HCT116 (cell line): Measurements from ENCODE around the gene PTPN18. TPM values are rescaled to one million over a fixed set of nuclear protein-coding genes. Genes with fewer than 3 reads are reported as not detected.
A peak's percentile ranks its signal among the peaks of the same experiment; 100 is the strongest.

Experiments
- ATAC-seq: fragments of 200-7000 bp; cut with Tn5 transposase; 2 replicates; pipeline ENCODE4 v1.9.1; 2020; ENCODE audit warnings: mild to moderate bottlenecking, moderate library complexity
- BruUV-seq: library from RNA; stranded (reverse); fragments of 400-500 nt; replicated peaks from 2 replicates; lab custom pipeline; 2021; lab: Mats Ljungman, UMichigan
- CTCF ChIA-PET: fragments of 300-600 bp; sonication (Branson Sonifier 250); formaldehyde crosslinking; loops from one replicate; lab custom pipeline; 2021; ENCODE audit warnings: antibody characterized with exemption; lab: Charles Lee
- POLR2A ChIA-PET: fragments of 300-600, 350-600 bp; sonication (Branson Sonifier 250); formaldehyde crosslinking; loops from one replicate; lab custom pipeline; 2021; ENCODE audit warnings: antibody characterized with exemption; lab: Charles Lee
- RAD21 ChIA-PET, 2 experiments: fragments of 300-600 bp; sonication (Branson Sonifier 250); formaldehyde crosslinking; loops; one replicate each; lab custom pipeline; 2023; ENCODE audit warnings: low total read pairs in 2 of 2; ENCODE audit not compliant: uncharacterized antibody in 2 of 2, unreplicated experiment in 2 of 2, low non-redundant PET in 1 of 2; lab: Charles Lee
- DNase-seq: peaks from one replicate; pipeline ENCODE4 v3.0.0-alpha.2; 2010; ENCODE audit warnings: low read depth, low spot score
- H2AFZ ChIP-seq: fragments of 200-600 bp; shearing (Covaris generic), sonication (generic); 2 replicates; pipeline ENCODE4 v1.6.1; 2017; ENCODE audit warnings: low read depth, mixed run types, mixed read lengths, antibody characterized with exemption, low read length; ENCODE audit not compliant: poor library complexity, severe bottlenecking
- H3K27ac ChIP-seq: 2 replicates; pipeline ENCODE4 v1.5.1; 2012; ENCODE audit warnings: low read depth, low read length
- H3K27me3 ChIP-seq: fragments of 200-600 bp; sonication (generic); 2 replicates; pipeline ENCODE4 v1.6.1; 2016; ENCODE audit warnings: mixed run types, low read length, mixed read lengths; ENCODE audit not compliant: insufficient read depth
- H3K36me3 ChIP-seq, 2 experiments: fragments of 200-500 bp in 1 of 2; fragments of 200-600 bp in 1 of 2; sonication (Bioruptor generic) in 1 of 2; sonication (generic) in 1 of 2; 2 replicates each; pipeline versions ENCODE4 v1.5.1 to v1.6.1; 2014 to 2016; ENCODE audit warnings: low read length in 2 of 2, inconsistent platforms in 1 of 2, mixed read lengths in 1 of 2, mixed run types in 1 of 2; ENCODE audit not compliant: insufficient read depth in 2 of 2, control insufficient read depth in 1 of 2
- H3K4me1 ChIP-seq, 2 experiments: fragments of 200-600 bp in 1 of 2; sonication (generic) in 1 of 2; 2 replicates each; pipeline versions ENCODE4 v1.5.1 to v1.6.1; 2012 to 2017; ENCODE audit warnings: low read length in 2 of 2, inconsistent platforms in 1 of 2, mild to moderate bottlenecking in 1 of 2, mixed read lengths in 1 of 2, mixed run types in 1 of 2, moderate library complexity in 1 of 2; ENCODE audit not compliant: insufficient read depth in 2 of 2, control insufficient read depth in 1 of 2
- H3K4me2 ChIP-seq: fragments of 200-600 bp; sonication (generic); 2 replicates; pipeline ENCODE4 v1.6.1; 2017; ENCODE audit warnings: mixed run types, low read length, mixed read lengths
- H3K4me3 ChIP-seq, 2 experiments: fragments of 200-600 bp in 1 of 2; sonication (generic) in 1 of 2; replicated peaks in 1 of 2; 2 replicates each; pipeline ENCODE4 v1.5.1; 2011 to 2016; ENCODE audit warnings: low read length in 2 of 2, control low read depth in 1 of 2, low read depth in 1 of 2, mild to moderate bottlenecking in 1 of 2, mixed read lengths in 1 of 2, mixed run types in 1 of 2
- H3K79me2 ChIP-seq: fragments of 200-600 bp; sonication (generic); 2 replicates; pipeline ENCODE4 v1.6.1; 2017; ENCODE audit warnings: mild to moderate bottlenecking, mixed run types, low read length, moderate library complexity, mixed read lengths; ENCODE audit not compliant: insufficient read depth
- H3K9ac ChIP-seq: fragments of 200-600 bp; sonication (generic); 2 replicates; pipeline ENCODE4 v1.6.1; 2016; ENCODE audit warnings: low read length, mixed read lengths
- H3K9me2 ChIP-seq: fragments of 200-600 bp; sonication (generic), shearing (Covaris generic); 2 replicates; pipeline ENCODE4 v1.6.1; 2017; ENCODE audit warnings: mixed run types, mild to moderate bottlenecking, moderate library complexity; ENCODE audit not compliant: insufficient read depth
- H3K9me3 ChIP-seq, 2 experiments: fragments of 200-500 bp in 1 of 2; fragments of 200-600 bp in 1 of 2; sonication (Bioruptor generic) in 1 of 2; sonication (generic) in 1 of 2; 2 replicates each; pipeline ENCODE4 v1.6.1; 2014 to 2017; ENCODE audit warnings: low read length in 2 of 2, mixed read lengths in 2 of 2, inconsistent platforms in 1 of 2, low read depth in 1 of 2, mild to moderate bottlenecking in 1 of 2, mixed run types in 1 of 2, moderate library complexity in 1 of 2; ENCODE audit not compliant: control insufficient read depth in 1 of 2, insufficient read depth in 1 of 2
- H4K20me1 ChIP-seq: fragments of 200-600 bp; sonication (generic), shearing (Covaris generic); 2 replicates; pipeline ENCODE4 v1.6.1; 2017; ENCODE audit warnings: mixed run types, mild to moderate bottlenecking, moderate library complexity; ENCODE audit not compliant: insufficient read depth
- CBX3 ChIP-seq: IDR thresholded peaks from 2 replicates; pipeline ENCODE4 v1.6.1; 2012; ENCODE audit warnings: low read depth
- ELF1 ChIP-seq: IDR thresholded peaks from 2 replicates; pipeline ENCODE4 v1.6.1; 2012; ENCODE audit warnings: low read depth, borderline replicate concordance
- FOSL1 ChIP-seq: IDR thresholded peaks from 2 replicates; pipeline ENCODE4 v1.6.1; 2012; ENCODE audit warnings: low read depth
- POLR2AphosphoS5 ChIP-seq: IDR thresholded peaks from 2 replicates; pipeline ENCODE4 v1.6.1; 2011; ENCODE audit warnings: mild to moderate bottlenecking, low read depth, low read length, moderate library complexity
- SIN3A ChIP-seq: IDR thresholded peaks from 2 replicates; pipeline ENCODE4 v1.6.1; 2012; ENCODE audit warnings: low read depth
- intact Hi-C: fragments of 100-400 bp; cut with micrococcal nuclease; formaldehyde crosslinking; loops from 2 replicates; pipeline ENCODE4 v1.10.0; 2022
- total RNA-seq: library from RNA; stranded (reverse); gene quantifications from one replicate; pipeline ENCODE4 v1.2.1, GENCODE V29; 2021; ENCODE audit not compliant: unreplicated experiment
- TF ChIP-seq, protein P1 (sequence below): IDR thresholded peaks from 2 replicates; pipeline ENCODE4 v1.6.1; 2012
- TF ChIP-seq, protein P2 (sequence below): IDR thresholded peaks from 2 replicates; pipeline ENCODE4 v1.6.1; 2012; ENCODE audit warnings: low read depth

The PTPN18 gene
- total RNA-seq, 1 experiment from 2014 or later, result 52.4 TPM

GRCh38 chr2:130391058-130391871, 35.4 kb downstream of the PTPN18 start (continued):
- TF ChIP-seq, protein P1, sequence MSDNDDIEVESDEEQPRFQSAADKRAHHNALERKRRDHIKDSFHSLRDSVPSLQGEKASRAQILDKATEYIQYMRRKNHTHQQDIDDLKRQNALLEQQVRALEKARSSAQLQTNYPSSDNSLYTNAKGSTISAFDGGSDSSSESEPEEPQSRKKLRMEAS, result no peak
- TF ChIP-seq POLR2AphosphoS5 (peak; percentile 78), CBX3 (no peak), SIN3A (peak; percentile 58; the same call in 1 of the 2 replicates)

DNA sequence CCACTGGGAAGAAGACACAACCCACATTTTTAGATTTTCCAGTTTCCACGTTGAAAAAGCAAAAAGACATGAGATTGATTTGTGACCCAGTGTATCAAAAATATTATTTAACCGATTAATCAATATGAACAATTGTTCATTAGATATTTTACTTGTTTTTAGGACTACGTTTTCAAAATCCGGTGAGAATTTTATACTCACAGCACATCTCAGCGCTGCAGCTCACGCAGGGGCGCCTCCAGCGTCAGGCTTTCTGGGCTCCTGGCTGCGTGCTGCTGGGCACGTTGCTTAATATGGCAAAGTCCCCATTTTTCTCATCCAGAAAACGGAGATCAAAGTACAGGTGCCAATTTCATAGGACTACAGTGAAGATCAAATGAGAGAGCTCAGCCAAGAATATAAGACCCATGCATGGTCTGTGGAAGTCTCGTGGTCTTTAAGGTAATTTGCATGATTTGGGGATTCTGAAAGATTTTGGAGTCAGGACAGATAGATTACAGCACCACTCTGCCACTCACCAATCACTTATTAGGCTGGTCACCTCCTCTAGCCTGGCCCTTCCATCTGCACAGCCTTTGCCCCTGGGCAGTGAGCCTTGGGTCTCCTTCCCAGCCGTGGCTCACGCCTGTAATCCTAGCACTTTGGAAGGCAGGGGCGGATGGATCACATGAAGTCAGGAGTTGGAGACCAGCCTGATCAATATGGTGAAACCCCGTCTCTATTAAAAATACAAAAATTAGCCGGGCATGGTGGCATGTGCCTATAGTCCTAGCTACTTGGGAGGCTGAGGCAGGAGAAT, 36.2 kb downstream of the PTPN18 start:
- ChIA-PET CTCF (interaction anchor here (1.6 kb wide), 1 partner anchor 19 kb away, joined by 3 read pairs; no protein-coding TSS in a partner anchor), POLR2A (no interaction called here), RAD21 (no interaction called here)
- peaks cover 14 to 27% of the 10 kb centered on the region in 2 experiments for H3K4me1 ChIP-seq
- no TSS peak for BruUV-seq
- peak overlapping the region; percentile 58; the same call in 1 of the 2 replicates for H3K9ac ChIP-seq
- no peaks in the 10 kb centered on the region for H3K9me3 ChIP-seq
- H3K4me3 ChIP-seq, result peak overlapping the region; percentile 59 to 67
- no peaks in the 10 kb centered on the region for H3K79me2 ChIP-seq
- intact Hi-C loops, result loop anchor here (1.0 kb wide), 1 partner anchor 36 kb away; the partner anchor contains the start of gene PTPN18
- no peaks in the 10 kb centered on the region for H4K20me1 ChIP-seq
- no peaks in the 10 kb centered on the region for H3K27me3 ChIP-seq
- peak overlapping the region; percentile 89 for H3K4me2 ChIP-seq
- TF ChIP-seq, protein P1, result peak; percentile 35; the same call in 1 of the 2 replicates
- no peak for TF ChIP-seq FOSL1
- TF ChIP-seq, protein P2, sequence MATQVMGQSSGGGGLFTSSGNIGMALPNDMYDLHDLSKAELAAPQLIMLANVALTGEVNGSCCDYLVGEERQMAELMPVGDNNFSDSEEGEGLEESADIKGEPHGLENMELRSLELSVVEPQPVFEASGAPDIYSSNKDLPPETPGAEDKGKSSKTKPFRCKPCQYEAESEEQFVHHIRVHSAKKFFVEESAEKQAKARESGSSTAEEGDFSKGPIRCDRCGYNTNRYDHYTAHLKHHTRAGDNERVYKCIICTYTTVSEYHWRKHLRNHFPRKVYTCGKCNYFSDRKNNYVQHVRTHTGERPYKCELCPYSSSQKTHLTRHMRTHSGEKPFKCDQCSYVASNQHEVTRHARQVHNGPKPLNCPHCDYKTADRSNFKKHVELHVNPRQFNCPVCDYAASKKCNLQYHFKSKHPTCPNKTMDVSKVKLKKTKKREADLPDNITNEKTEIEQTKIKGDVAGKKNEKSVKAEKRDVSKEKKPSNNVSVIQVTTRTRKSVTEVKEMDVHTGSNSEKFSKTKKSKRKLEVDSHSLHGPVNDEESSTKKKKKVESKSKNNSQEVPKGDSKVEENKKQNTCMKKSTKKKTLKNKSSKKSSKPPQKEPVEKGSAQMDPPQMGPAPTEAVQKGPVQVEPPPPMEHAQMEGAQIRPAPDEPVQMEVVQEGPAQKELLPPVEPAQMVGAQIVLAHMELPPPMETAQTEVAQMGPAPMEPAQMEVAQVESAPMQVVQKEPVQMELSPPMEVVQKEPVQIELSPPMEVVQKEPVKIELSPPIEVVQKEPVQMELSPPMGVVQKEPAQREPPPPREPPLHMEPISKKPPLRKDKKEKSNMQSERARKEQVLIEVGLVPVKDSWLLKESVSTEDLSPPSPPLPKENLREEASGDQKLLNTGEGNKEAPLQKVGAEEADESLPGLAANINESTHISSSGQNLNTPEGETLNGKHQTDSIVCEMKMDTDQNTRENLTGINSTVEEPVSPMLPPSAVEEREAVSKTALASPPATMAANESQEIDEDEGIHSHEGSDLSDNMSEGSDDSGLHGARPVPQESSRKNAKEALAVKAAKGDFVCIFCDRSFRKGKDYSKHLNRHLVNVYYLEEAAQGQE, result no peak
- TF ChIP-seq ELF1, result no peak
- H2AFZ ChIP-seq, result peak overlapping the region; percentile 97
- ATAC-seq (peak; percentile 46), DNase-seq (no peak)
- H3K9me2 ChIP-seq, result no peaks in the 10 kb centered on the region
- no peaks in the 10 kb centered on the region for H3K36me3 ChIP-seq
- H3K27ac ChIP-seq, result peak overlapping the region; percentile 59; the same call in 1 of the 2 replicates
